ENCODE data around the gene TAT.

- TF ChIP-seq CTCF (IDR thresholded peaks at IDR 0.05): no peak
- TF ChIP-seq POLR2A (IDR thresholded peaks at IDR 0.05): no peak
These were observed 19.6 kb downstream of the TAT start for GRCh38 chr16:71557299-71557698.

Measured in right lobe of liver (tissue), 4 donors.